Right cardiac atrium (tissue), 5 donors: ENCODE measurements around the gene TTF2. TPM values are rescaled to one million over a fixed set of nuclear protein-coding genes. Genes with fewer than 3 reads are reported as not detected.
"Not testable (repeated sequence)": the region's sequence is repeated elsewhere in the genome, so short reads cannot be mapped to it uniquely, and the experiment has no call there.

Experiments
- ATAC-seq, 2 donors: fragments of 200-7000 bp; cut with Tn5 transposase; one replicate each; pipeline versions ENCODE4 v1.8.0 to v1.9.1; 2020; ENCODE audit warnings: moderate library complexity in 2 of 2, mild to moderate bottlenecking in 1 of 2
- DNase-seq, 3 donors: peaks; one replicate each; pipeline ENCODE4 v3.0.0-alpha.2; 2020
- H3K27ac ChIP-seq: one replicate; pipeline ENCODE4 v1.5.1; 2013; ENCODE audit warnings: mild to moderate bottlenecking, low read length, control low read depth, moderate library complexity
- H3K27me3 ChIP-seq: one replicate; pipeline ENCODE4 v1.6.1; 2013; ENCODE audit not compliant: control insufficient read depth, insufficient read depth
- H3K4me1 ChIP-seq: one replicate; pipeline ENCODE4 v1.6.1; 2013; ENCODE audit warnings: low read length; ENCODE audit not compliant: control insufficient read depth, insufficient read depth
- H3K4me3 ChIP-seq: one replicate; pipeline ENCODE4 v1.5.1; 2013; ENCODE audit warnings: low read length, control low read depth
- H3K9me3 ChIP-seq: one replicate; pipeline ENCODE4 v1.6.1; 2013; ENCODE audit warnings: low read length; ENCODE audit not compliant: control insufficient read depth
- WGBS: extraction: QIAGEN DNeasy Blood & Tissue Kit; methylation state at CpG from one replicate; pipeline ENCODE4 v1.1.7; 2013; 5-methylcytosine and 5-hydroxymethylcytosine counted together
- intact Hi-C, 4 donors: fragments of 100-400 bp; cut with DNase I; formaldehyde crosslinking; loops; one replicate each; pipeline versions ENCODE4 v1.11.0 to v1.14.0; 2022 to 2023
- polyA plus RNA-seq: library from polyadenylated mRNA; stranded (reverse); fragments of 200-250 nt; gene quantifications from one replicate; pipeline ENCODE4 v1.2.3, GENCODE V29; 2013
- total RNA-seq, 4 donors: library from RNA; stranded (reverse); fragmentation: NEBNext Ultra II Directional; extraction: Animal tissue kit (Norgen Biotek cat#: 25700); gene quantifications; one replicate each; pipeline ENCODE4 v1.2.1, GENCODE V29; 2021
- donor health status: healthy with polysubstance abuse.
- donor health status: DM: no; HTN: yes; CAD: no.
- donor health status: DM: no; HTN: no; CAD: no.
- donor health status: DM: no; HTN: yes; CAD: no; lungs with severe emphysema.
- donor health status: DM: yes; HTN: yes; CAD: no.

The TTF2 gene
- total and polyA plus RNA-seq, 5 donors, result 2.1 to 10.6 (median 9.0) TPM

DNA sequence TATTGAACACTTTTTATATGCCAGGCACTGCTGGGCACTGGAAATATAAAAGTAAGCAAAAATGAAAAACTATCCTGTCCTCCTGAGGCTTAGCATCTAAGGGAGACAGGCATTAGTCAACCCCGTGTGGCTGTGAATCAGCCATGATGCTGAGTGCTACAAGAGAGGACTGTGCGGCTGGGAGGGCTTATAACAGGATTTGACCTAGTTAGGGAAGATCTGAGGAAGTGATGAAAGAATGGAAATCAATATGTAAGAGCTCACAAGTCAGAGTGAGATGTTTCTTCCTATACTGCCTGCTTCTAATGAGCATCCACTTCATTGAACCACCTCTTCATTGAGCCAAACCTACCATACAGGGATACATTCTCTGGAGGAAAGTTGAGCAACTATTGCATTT is 46.4 kb downstream of the TTF2 start:
- no peaks in the 10 kb centered on the region for H3K4me1 ChIP-seq
- H3K27me3 ChIP-seq, result no peaks in the 10 kb centered on the region
- ATAC-seq (no peak), DNase-seq (no peak)
- no peak overlapping the region for H3K4me3 ChIP-seq
- no peak overlapping the region for H3K27ac ChIP-seq
- intact Hi-C loops, result no loop called here
- 92% methylated on average over 2 of the region's 2 CpGs for WGBS
- H3K9me3 ChIP-seq, result no peaks in the 10 kb centered on the region

DNA sequence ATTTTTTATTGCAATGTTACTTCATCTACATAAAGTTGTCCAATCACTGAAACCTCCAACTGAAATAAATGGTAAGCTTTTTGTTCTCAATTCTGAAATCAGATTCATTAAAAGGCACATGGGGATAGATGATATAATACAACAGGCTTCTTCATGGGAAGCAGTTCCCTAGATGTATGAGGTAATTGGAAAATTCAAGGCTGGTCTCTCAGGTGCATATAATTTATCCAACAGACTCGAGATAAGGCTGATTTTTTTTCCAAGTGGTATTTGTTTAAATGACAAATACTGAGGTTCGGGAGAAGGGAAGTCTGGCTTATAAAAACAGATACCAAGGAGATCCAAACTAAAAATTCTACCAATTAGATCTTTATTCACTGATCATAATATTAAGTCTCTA is 47.2 kb downstream of the TTF2 start:
- no peaks in the 10 kb centered on the region for H3K4me1 ChIP-seq
- no peak overlapping the region for H3K27ac ChIP-seq
- DNase-seq (no peak), ATAC-seq (no peak)
- H3K9me3 ChIP-seq, result no peaks in the 10 kb centered on the region
- intact Hi-C loops, result no loop called here
- 85% methylated on average over 2 of the region's 2 CpGs for WGBS
- no peaks in the 10 kb centered on the region for H3K27me3 ChIP-seq
- no peak overlapping the region for H3K4me3 ChIP-seq

DNA sequence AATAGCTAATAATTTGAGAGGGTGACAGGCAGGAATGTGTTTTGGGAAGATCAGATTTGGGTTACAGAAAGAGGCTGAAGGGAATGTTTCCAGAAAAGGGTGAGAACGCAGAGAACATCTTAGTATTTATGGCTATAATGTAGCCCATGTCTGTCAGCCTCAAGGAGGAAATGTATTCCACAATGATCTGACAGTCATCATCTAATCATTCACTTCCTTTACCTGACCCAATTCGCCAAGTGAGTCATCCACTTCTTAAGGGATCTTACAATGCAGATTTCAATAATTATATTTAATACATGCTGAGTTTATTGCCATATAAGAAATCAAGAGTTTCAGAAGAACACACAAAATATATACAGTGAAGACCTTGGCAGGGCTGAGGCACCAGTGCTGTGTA is 50.6 kb downstream of the TTF2 start:
- DNase-seq (no peak), ATAC-seq (no peak)
- intact Hi-C loops, result no loop called here
- Histone ChIP-seq H3K4me3 (no peak overlapping the region), H3K27me3 (no peaks in the 10 kb centered on the region), H3K4me1 (no peaks in the 10 kb centered on the region), H3K27ac (no peak overlapping the region), H3K9me3 (no peaks in the 10 kb centered on the region)
- 80% methylated on average over 2 of the region's 2 CpGs for WGBS

DNA sequence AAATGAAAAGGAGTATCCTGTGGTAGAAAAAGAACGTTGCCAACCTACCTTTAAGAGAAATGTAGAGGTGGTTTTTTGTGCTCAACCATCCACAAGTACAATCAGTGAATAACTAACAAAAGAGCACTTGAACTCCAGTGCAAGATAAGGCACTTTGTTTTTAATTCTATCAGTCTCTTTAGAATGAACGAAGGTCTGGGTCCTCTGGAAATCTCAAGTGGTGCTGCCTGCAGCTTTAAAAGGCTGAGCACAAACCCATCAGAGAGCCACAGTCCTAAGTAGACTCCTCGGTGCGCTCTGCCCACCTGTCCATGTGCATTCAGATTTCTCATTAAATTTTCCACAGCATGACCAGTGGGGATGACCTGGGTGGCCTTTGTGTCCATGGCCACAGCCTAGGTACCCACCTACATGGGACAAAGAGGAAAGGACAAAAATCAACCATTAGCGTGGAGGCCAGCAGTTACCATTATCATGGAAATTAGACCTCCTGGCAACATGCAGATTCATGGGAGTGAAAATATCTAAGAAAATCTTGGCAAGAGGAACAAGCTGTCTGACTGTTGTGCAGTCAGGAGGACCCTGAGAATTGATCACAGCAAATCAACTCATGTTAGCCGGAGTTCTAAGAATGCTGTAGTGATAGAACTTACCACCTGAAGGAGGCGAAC is 52.1 kb downstream of the TTF2 start:
- Histone ChIP-seq H3K4me1 (no peaks in the 10 kb centered on the region), H3K4me3 (no peak overlapping the region), H3K27ac (no peak overlapping the region), H3K27me3 (no peaks in the 10 kb centered on the region), H3K9me3 (no peaks in the 10 kb centered on the region)
- WGBS, result 87% methylated on average over 7 of the region's 7 CpGs
- ATAC-seq (no peak), DNase-seq (no peak)
- intact Hi-C loops, result no loop called here

DNA sequence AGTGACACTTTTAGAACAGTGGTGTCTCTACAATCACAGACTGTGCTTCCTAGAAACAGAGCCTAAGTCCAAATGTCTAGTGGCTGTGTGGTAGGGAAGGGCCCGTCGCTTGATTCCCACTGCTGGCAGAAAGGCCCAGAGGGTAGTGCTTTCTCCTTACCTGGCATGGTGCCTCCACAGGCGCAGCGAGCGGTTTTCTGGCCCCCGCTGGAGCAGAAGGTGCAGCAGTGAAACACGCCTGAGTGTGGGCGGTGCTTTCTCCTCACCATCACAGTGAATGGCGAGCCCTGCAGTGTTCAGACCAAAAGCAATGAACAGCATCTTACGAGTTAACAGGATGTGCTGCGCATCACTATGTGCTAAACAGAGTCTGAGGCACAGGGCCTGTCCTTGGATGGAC is 53.1 kb downstream of the TTF2 start:
- DNase-seq (no peak), ATAC-seq (no peak)
- Histone ChIP-seq H3K4me1 (no peaks in the 10 kb centered on the region), H3K27ac (no peak overlapping the region), H3K27me3 (no peaks in the 10 kb centered on the region), H3K9me3 (no peaks in the 10 kb centered on the region), H3K4me3 (no peak overlapping the region)
- 91% methylated on average over 11 of the region's 11 CpGs for WGBS
- intact Hi-C loops, result no loop called here

DNA sequence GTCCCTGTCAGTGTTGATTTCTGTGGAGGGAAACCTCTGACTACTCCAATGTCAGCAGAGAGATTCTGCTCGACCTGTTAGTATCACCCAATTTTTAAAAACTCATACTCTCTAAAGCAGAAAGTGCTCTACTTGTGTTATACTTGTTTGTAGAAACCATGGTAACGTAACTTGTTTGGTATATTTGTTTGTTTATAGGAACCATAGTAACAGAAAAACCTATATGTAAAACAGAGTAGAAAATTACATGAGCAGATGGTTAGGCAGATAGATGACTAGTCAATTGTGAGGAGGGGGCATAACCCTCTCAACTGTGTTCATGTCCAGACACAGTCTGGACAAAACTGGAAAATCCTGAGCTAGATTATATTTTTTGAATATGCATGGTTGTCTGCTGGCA is 54.8 kb downstream of the TTF2 start:
- Histone ChIP-seq H3K27me3 (no peaks in the 10 kb centered on the region), H3K4me1 (no peaks in the 10 kb centered on the region), H3K4me3 (no peak overlapping the region), H3K27ac (no peak overlapping the region), H3K9me3 (no peaks in the 10 kb centered on the region)
- intact Hi-C loops, result no loop called here
- DNase-seq (no peak), ATAC-seq (no peak)
- WGBS, result 74% methylated on average over 2 of the region's 2 CpGs

DNA sequence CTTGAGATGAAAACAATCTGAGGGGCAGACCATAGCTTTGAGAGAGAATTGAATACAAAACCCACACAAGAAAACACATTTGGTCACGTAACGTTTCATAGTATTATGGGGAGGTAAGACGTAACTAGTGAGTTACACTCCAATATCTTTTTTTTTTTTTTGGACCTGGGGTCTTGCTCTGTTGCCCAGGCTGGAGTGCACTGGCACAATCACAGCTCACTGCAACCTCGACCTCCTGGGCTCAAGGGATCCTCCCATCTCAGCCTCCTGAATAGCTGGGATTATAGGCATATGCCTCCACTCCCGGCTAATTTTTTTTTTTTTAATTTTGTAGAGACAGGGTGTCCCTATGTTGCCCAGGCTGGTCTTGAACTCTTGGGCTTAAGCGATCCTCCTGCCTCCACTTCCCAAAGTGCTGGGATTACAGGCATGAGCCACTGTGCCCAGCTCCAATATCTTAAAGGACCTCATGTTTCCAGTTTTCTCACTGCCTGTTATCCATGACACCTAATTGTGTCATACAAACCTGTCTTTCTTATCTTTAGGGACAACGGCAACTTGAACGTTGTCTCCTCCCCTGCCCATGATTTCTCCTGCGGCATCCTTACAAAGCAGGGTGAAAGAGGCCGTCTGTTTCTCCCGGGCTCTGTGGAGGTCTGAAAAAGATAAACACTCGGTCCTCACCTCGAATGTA is 56.1 kb downstream of the TTF2 start:
- Histone ChIP-seq H3K9me3 (no peaks in the 10 kb centered on the region), H3K27me3 (no peaks in the 10 kb centered on the region), H3K27ac (no peak overlapping the region), H3K4me3 (no peak overlapping the region), H3K4me1 (no peaks in the 10 kb centered on the region)
- 83% methylated on average over 13 of the region's 13 CpGs for WGBS
- DNase-seq (no peak), ATAC-seq (no peak)
- intact Hi-C loops, result no loop called here

DNA sequence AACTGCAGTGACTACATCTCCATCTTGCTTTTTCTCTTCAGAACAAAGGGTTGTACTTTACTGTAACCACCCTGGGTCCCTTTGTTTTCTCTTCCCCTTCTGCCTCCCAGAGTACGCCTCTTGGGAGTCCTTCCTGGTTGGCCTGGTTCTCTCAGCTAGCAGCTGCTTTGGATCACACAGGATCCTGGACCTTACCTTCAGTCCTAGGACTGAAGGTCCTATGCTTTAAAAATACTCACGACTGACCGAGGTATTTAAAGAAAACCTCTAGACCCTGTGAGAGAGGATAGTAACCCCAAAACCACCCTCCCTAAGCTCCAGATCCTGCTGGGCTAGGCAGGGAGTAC is 56.6 kb downstream of the TTF2 start:
- DNase-seq (no peak), ATAC-seq (no peak)
- Histone ChIP-seq H3K4me1 (no peaks in the 10 kb centered on the region), H3K27me3 (no peaks in the 10 kb centered on the region), H3K4me3 (no peak overlapping the region), H3K27ac (no peak overlapping the region), H3K9me3 (no peaks in the 10 kb centered on the region)
- 79% methylated on average over 3 of the region's 3 CpGs for WGBS
- intact Hi-C loops, result no loop called here

DNA sequence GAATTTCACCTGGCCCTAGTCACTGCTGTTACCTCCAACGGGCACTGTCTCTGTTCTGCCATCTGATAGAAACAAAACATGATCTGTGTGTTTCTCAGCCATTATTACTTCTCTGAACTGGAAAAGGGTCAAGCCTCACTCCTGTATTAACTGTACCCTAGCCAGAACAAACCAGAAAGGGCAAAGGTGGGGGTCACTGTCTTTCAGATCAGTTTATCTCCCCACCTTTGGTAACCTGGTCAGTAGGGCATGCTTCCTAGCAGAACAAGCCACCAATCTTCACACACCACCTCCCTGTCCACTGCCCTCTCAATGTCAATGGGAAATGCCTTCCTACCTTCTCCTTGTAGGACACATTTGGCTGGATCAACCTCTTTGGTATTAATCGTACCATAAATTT is 57.6 kb downstream of the TTF2 start:
- no peaks in the 10 kb centered on the region for H3K9me3 ChIP-seq
- no peak for ATAC-seq
- intact Hi-C loops, result no loop called here
- no peaks in the 10 kb centered on the region for H3K27me3 ChIP-seq
- peak overlapping the region; percentile 23 for H3K27ac ChIP-seq
- WGBS, result 67% methylated on average over 2 of the region's 2 CpGs
- DNase-seq, result no peak
- no peak overlapping the region for H3K4me3 ChIP-seq
- no peaks in the 10 kb centered on the region for H3K4me1 ChIP-seq

DNA sequence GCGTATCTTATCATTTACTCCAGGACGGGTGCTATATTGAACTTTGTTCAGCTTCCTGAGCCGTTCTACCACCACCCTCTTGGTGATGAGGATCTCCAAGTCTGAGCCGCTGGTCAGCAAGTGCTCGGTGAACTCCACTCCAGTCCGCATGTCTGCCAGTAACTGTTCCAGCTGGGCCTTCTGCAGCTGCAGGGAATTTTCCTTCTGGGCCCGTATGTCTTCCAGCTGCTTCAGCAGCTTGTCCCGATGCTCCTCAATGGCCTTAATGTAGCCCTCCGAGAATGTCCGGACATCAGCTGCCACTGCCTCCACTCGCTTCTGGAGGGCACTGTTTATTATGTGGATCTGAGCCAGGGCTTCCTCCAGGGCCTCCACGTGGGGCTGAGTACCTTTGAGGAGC is 58.0 kb downstream of the TTF2 start:
- H3K9me3 ChIP-seq, result no peaks in the 10 kb centered on the region
- no peaks in the 10 kb centered on the region for H3K27me3 ChIP-seq
- DNase-seq, result no peak
- no peak overlapping the region for H3K27ac ChIP-seq
- intact Hi-C loops, result no loop called here
- H3K4me1 ChIP-seq, result no peaks in the 10 kb centered on the region
- H3K4me3 ChIP-seq, result no peak overlapping the region
- WGBS, result 84% methylated on average over 12 of the region's 12 CpGs
- no peak for ATAC-seq

DNA sequence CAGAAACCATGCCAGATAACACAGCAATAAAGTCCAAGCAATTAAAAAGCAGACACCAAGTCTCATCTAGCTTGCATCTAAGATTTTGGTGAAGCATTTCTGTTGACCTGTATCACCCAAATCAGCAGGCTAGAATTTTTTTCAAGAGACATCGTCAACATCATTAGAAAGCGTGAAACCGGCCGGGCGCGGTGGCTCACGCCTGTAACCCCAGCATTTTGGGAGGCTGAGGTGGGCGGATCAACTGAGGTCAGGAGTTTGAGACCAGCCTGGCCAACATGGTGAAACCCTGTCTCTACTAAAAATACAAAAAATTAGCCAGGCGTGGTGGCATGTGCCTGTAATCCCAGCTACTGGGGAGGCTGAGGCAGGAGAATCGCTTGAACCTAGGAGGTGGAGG is 59.0 kb downstream of the TTF2 start:
- H3K27me3 ChIP-seq, H3K9me3 ChIP-seq, DNase-seq, ATAC-seq, H3K4me3 ChIP-seq, H3K4me1 ChIP-seq, intact Hi-C loops, H3K27ac ChIP-seq: not testable (repeated sequence)
- 96% methylated on average over 10 of the region's 10 CpGs for WGBS
